Spleen (tissue), 7 donors: ENCODE results near the gene RAB7B.

Experiments
- POLR2A ChIP-seq, 3 donors: fragments of 450-650 bp; IDR thresholded peaks; one replicate each; pipeline ENCODE4 v1.5.1; 2017; ENCODE audit warnings: antibody characterized with exemption in 3 of 3, mild to moderate bottlenecking in 1 of 3
- POLR2AphosphoS5 ChIP-seq, 3 donors: sonication (generic); formaldehyde crosslinking; IDR thresholded peaks; one replicate each; pipeline ENCODE4 v1.5.1; 2017; ENCODE audit warnings: antibody characterized with exemption in 3 of 3
- TF ChIP-seq, protein P1 (sequence below), 11 experiments: fragments of 200-600 bp in 7 of 11; fragments of 450-650 bp in 4 of 11; sonication (generic) in 4 of 11; IDR thresholded peaks in 8 of 11; conservative IDR thresholded peaks in 3 of 11; 1 replicate in 7 of 11; 2 replicates in 4 of 11; pipeline versions ENCODE4 v1.4.0 to v1.8.0; 2016 to 2021; ENCODE audit warnings: antibody characterized with exemption in 11 of 11, inconsistent platforms in 4 of 11, mild to moderate bottlenecking in 1 of 11
- donor health status: DM: no; HTN: no; CAD: no; lungs with moderate emphysema.
- donor health status: DM: no; HTN: no; CAD: no.
- donor health status: DM: no; HTN: no; CAD: no.

- TF ChIP-seq, protein P1, sequence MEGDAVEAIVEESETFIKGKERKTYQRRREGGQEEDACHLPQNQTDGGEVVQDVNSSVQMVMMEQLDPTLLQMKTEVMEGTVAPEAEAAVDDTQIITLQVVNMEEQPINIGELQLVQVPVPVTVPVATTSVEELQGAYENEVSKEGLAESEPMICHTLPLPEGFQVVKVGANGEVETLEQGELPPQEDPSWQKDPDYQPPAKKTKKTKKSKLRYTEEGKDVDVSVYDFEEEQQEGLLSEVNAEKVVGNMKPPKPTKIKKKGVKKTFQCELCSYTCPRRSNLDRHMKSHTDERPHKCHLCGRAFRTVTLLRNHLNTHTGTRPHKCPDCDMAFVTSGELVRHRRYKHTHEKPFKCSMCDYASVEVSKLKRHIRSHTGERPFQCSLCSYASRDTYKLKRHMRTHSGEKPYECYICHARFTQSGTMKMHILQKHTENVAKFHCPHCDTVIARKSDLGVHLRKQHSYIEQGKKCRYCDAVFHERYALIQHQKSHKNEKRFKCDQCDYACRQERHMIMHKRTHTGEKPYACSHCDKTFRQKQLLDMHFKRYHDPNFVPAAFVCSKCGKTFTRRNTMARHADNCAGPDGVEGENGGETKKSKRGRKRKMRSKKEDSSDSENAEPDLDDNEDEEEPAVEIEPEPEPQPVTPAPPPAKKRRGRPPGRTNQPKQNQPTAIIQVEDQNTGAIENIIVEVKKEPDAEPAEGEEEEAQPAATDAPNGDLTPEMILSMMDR (IDR thresholded peaks at IDR 0.05 in 8 of 11, conservative IDR thresholded peaks at IDR 0.05 in 3 of 11), result no peak
- TF ChIP-seq POLR2A (IDR thresholded peaks at IDR 0.05) (no peak), POLR2AphosphoS5 (IDR thresholded peaks at IDR 0.05) (no peak)
Measured at GRCh38 chr1:206020393-206021007, 17.3 kb upstream of the RAB7B start.
